ENCODE measurements around the gene MOB1B.
A peak's percentile ranks its signal among the peaks of the same experiment; 100 is the strongest.
"Not testable (repeated sequence)": the region's sequence is repeated elsewhere in the genome, so short reads cannot be mapped to it uniquely, and the experiment has no call there.

MOB1B gene

DNA sequence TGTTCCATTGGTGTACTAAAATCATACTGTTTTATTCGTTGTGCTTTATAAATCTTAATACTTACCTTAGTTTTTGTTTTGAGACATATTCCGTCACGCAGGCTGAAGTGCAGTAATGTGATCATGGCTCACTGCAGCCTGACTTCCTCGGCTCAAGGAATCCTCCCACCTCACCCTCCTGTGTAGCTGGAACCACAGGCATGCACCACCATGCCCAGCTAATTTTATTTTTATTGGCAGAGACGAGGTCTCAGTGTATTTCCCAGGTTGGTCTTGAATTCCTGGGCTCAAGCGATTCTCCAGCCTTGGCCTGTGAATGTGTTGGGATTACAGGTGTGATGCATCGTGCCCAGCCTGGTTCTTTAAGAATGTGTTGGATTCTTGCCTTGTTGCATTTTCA lies 66.9 kb downstream of the MOB1B start:
- no peak for DNase-seq

- DNase-seq: no peak
Observed at GRCh38 chr4:70976252-70976651, 74.1 kb downstream of the MOB1B start.

GRCh38 chr4:70979445-70980008 lies 77.4 kb downstream of the MOB1B start:
- DNase-seq: no peak

DNA sequence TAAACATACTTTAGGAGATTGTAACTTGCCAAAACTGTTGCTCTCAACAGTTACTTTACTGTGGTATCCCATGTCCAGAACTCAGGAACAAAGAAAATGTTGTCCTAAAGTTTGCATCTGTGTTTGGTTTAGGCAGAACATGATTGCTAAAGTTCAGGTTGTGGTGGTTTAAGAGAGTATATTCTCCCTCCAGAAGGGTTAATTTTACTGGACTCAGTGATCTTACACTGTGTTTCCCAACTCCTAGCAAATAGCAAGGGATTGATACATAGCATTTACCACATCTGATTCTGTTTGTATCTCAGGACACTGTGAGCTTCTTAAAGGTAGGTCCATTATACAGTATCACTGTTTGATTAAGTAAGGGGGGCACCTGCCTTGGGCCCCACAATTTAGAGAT lies 78.0 kb downstream of the MOB1B start:
- no peak for DNase-seq

GRCh38 chr4:70984106-70984505 lies 81.9 kb downstream of the MOB1B start:
- DNase-seq: no peak

GRCh38 chr4:70984589-70984988 lies 82.4 kb downstream of the MOB1B start:
- DNase-seq: no peak

DNA sequence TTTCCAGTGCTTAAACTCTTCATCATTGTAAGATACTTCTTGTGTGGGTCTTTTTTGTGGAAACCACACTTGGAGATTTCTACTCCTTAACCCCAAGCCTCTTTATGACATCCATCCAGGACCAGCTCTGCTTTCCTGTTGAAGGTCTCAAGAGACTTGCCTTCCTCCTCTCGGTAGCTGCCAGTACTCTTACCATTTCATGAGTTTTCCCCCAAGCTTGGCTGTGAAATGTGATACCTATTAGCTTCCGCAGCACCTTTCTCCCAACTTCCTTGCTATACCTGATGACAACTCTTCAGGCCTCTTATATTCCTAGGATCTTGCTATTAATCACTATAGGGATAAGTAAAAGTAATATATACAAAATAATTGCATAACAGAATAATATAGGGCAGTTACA lies 89.4 kb downstream of the MOB1B start:
- DNase-seq: no peak

DNA sequence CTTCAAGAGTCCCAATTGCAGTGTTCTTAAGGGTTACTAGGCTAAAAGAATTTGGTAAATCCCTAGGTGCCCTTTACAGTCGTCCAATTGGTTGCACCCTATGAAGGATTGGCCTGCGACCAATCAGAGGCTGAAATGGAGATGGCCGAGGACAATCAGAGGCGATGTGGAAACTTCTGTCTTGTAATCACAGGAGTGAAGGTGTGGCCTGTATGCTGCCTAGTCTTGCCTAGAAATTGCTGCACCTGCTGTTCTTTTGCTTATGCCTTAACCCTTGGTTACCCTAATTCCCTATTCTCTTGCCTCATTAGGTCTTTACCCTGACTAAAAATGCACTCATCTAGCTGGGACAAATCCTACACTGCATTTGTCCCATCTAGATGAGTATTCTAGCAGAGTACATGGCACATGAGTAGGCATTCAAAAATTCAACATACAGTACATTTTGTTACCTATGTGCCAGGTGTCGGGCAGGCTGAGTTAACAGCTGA lies 90.3 kb downstream of the MOB1B start:
- peak; percentile 75 for DNase-seq

DNA sequence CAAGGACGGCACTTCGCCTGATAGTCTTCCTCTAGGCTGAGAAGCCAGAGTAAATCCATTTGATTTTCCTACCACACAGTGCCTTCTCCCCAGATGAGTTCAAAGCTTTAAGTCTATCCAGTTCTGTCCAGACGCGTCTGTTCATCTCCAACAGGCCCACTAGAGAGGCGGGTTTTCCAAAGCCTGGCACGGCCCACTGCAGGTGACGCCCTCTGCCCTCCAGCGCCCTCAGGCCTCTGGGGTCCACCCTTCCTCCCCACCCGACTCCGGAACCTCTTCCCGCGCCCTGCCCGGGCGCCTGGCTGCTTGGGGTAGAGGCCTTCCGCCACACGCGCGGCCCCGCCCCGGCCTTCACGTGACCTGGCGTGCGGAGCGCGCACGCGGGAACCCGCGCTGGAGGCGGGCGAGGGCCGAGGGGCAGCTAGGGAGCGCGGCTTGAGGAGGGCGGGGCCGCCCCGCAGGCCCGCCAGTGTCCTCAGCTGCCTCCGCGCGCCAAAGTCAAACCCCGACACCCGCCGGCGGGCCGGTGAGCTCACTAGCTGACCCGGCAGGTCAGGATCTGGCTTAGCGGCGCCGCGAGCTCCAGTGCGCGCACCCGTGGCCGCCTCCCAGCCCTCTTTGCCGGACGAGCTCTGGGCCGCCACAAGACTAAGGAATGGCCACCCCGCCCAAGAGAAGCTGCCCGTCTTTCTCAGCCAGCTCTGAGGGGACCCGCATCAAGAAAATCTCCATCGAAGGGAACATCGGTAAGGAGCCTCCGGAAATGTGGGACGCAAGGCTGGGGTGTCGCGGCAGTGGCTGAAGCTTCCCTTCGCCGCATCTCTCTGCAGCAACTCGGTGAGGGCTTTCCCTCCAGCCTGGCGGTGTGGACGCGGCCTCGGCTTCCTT lies 91.3 kb downstream of the MOB1B start, which contains the start of gene DCK:
DCK (plus strand) TSS at position 469 of the 888 bp plus-strand sequence; CDS start at position 656, 187 bp downstream.
- DNase-seq: peak; percentile 94

DNA sequence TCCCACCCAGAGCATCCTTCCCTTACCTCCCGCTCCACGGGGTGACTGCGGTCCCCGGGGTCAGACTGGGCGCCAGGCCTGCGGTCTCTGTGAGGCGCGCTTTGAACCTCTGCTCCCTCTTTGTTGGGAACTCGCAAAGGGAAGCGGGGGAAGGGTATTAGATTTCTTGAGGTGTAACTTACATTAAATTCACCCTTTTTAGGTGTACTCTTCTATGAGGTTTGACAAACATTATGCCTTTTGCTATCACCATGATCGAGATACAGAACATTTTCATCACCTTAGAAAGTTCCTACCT lies 91.8 kb downstream of the MOB1B start:
- DNase-seq: peak; percentile 22

DNA sequence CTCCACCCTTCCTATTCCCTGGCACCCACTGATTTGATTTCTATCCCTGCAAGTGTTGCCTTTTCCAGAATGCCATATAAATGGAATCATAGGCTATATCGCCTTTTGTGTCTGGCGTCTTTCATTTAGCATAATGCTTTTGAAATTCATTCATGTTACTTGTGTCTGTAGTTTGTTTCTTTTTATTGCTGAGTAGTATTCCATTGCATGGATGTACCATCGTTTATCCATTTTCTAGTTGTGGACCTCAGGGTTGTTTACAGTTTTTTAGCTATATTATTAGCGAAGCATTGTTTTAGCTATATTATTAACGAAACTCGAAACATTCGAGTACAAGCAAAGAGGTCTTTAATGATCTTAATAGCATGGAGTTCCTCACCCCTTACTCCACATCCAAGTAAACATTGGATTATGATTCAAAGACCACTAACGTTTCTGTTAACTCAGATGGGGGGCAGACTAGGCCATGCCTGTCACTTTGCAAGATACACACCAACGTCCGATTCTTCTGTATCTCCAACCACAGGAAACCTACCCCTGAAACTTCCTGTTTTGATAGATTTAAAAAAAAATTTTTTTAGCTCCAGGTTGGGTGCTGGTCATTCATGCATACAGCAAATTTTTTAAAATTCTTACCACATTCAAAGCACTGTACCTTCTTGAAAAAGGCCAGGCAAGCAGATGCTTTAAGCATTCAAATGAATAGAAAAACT lies 92.4 kb downstream of the MOB1B start:
- DNase-seq: no peak

GRCh38 chr4:70996018-70996360 lies 93.8 kb downstream of the MOB1B start:
- DNase-seq: no peak

- DNase-seq: no peak
Observed at GRCh38 chr4:70997036-70997435, 94.9 kb downstream of the MOB1B start.

- no peak for DNase-seq
Observed at GRCh38 chr4:70997546-70997945, 95.4 kb downstream of the MOB1B start.

DNA sequence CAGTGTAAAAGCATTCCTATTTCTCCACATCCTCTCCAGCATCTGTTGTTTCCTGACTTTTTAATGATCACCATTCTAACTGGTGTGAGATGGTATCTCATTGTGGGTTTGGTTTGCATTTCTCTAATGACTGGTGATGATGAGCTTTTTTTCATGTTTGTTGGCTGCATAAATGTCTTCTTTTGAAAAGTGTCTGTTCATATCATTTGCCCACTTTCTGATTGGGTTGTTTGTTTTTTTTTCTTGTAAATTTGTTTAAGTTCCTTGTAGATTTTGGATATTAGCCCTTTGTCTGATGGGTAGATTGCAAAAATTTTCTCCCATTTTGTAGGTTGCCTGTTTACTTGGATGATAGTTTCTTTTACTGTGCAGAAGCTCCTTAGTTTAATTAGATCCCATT lies 97.5 kb downstream of the MOB1B start:
- DNase-seq: not testable (repeated sequence)

DNA sequence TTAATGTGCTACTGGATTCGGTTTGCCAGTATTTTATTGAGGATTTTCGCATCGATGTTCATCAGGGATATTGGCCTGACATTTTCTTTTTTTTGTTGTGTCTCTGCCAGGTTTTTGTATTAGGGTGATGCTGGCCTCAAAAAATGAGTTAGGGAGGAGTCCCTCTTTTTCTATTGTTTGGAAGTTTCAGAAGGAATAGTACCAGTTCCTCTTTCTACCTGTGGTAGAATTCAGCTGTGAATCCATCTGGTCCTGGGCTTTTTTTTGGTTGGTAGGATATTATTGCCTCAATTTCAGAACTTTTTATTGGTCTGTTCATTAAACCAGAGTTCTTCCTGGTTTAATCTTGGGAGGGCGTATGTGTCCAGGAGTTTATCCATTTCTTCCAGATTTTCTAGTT lies 99.2 kb downstream of the MOB1B start:
- DNase-seq: not testable (repeated sequence)

DNA sequence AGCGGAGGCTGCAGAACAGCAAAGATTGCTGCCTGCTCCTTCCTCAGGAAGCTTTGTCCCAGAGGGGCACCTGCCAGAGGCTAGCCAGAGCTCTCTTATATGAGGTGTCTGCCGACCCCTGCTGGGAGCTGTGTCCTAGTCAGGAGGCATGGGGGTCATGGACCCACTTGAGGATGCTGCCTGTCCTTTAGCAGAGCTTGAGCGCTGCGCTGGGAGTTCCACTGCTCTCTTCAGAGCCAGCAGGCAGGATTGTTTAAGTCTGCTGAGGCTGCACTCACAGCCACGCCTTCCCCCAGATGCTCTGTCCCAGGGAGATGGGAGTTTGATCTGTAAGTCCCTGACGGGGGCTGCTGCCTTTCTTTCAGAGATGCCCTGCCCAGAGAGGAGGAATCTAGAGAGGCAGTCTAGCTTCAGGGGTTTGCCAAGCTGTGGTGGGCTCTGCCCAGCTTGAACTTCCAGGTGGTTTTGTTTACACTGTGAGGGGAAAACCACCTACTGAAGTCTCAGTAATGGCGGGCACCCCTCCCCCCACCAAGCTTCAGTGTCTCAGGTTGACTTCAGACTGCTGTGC lies 102.2 kb downstream of the MOB1B start:
- peak; percentile 19 for DNase-seq

GRCh38 chr4:71005025-71005424 lies 102.9 kb downstream of the MOB1B start:
- DNase-seq: not testable (repeated sequence)

DNA sequence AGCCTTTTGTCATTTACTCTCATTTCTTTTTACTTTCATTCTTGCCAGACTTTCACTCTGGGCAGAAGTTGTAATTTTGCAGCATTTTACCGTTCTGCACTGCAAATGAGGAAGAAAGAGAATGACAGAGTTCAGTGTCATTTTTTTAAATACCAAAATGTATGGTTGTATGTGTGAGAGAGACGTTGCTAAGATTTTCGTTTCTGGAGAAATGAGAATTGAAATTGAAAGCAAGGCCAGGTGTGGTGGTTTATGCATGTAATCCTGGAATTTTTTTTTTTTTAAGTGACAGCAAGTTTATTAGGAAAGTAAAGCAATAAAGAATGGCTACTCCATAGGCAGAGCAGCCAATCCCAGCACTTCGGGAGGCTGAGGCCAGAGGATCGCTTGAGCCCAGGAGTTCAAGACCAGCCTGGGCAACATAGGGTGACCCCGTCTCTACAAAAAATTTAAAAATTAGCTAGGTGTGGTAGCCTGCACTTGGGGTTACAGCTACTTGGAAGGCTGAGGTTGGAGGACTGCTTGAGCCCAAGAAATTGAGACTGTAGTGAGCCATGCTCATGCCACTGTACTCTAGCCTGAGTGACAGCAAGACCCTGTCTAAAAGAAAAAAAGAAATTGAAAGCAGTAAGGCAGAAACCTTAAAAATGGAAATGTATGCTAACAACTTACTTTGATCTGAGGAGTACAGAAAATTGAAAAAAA lies 104.2 kb downstream of the MOB1B start:
- DNase-seq: no peak

GRCh38 chr4:71008196-71008595 lies 106.0 kb downstream of the MOB1B start:
- no peak for DNase-seq

DNA sequence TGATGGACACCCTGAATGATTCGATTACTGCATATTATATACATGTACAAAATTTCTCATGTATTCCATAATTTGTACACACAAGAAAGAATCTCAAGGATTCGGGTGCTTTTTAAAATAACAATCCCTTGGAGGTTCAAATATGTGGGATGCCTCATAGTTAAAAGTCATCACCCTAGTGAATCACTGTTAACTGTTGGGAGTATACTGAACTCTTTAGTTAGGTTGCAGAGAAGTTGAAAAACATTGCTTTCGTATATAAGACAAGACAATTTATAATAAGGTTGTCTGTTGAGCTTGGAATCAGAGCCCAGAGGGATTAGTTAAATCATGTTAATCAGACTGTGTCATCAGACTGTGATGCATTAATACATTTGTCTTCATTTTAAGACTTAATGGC lies 106.9 kb downstream of the MOB1B start:
- no peak for DNase-seq

DNA sequence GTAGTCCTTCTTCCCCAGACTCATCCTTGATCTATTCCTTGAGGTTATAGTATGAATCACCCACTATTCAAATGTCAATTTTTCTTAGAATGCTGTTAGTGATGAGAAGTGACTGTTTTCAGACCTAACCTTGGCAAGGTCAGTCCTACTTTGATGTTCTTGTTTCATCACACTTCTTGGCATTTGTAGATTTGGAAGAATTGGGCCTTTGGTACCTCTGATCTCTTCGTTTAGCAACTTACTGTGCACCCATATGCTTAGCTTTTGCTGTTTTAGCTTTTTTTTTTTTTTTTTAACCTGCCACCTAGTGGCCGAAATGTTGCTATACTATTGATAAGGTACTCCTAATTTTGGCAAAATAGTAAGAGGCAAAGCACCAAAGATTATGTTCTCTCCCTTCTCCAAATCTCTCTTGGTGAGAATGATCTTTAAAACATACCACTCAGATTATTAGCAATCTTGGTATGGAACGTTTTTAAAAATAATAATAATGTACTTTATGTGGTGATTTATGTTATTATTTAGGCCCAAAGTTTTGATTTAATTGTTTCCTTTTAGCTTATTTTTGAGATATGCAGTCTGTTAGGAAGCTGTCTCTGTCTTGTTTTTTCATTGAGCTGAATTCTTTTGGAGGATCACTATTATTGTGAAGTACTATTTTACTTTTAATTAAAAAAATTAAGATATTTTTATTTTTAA lies 107.9 kb downstream of the MOB1B start:
- DNase-seq: no peak

Measured in NCI-H510A (cell line).